H1 (cell line): ENCODE data around the gene TBCE. TPM values are rescaled to one million over a fixed set of nuclear protein-coding genes. Genes with fewer than 3 reads are reported as not detected.

Experiments used
- CTCF ChIA-PET: fragments of 300-600 bp; sonication (Branson Sonifier 250); formaldehyde crosslinking; loops from one replicate; lab custom pipeline; 2021; ENCODE audit not compliant: partially characterized antibody; lab: Charles Lee
- POLR2A ChIA-PET: fragments of 300-600 bp; sonication (Branson Sonifier 250); formaldehyde crosslinking; loops from one replicate; lab custom pipeline; 2021; ENCODE audit warnings: inconsistent platforms; ENCODE audit not compliant: partially characterized antibody; lab: Charles Lee
- DNase-seq, 2 experiments: peaks; one replicate each; pipeline versions ENCODE4 v3.0.0 to v3.0.0-alpha.2; 2010 to 2022; ENCODE audit warnings: low spot score in 2 of 2, low read depth in 1 of 2, mixed read lengths in 1 of 2
- FAIRE-seq: peaks from 2 replicates; lab custom pipeline; 2011; peaks lifted over from hg19 to GRCh38; lab: Jason Lieb, UNC
- H2AFZ ChIP-seq: 2 replicates; pipeline ENCODE4 v1.8.1; 2012; ENCODE audit warnings: low read length, inconsistent platforms
- H2AK5ac ChIP-seq: 2 replicates; pipeline ENCODE4 v1.6.1; 2013; ENCODE audit warnings: low read depth, low read length
- H2BK120ac ChIP-seq: replicated peaks from 2 replicates; pipeline ENCODE3; 2013; ENCODE audit warnings: low read depth, low read length, inconsistent platforms
- H2BK12ac ChIP-seq: 2 replicates; pipeline ENCODE4 v1.6.1; 2013; ENCODE audit warnings: low read depth, low read length
- H2BK15ac ChIP-seq: 2 replicates; pipeline ENCODE4 v1.6.1; 2013; ENCODE audit warnings: low read length
- H2BK20ac ChIP-seq: 2 replicates; pipeline ENCODE4 v1.6.1; 2013; ENCODE audit warnings: low read length
- H2BK5ac ChIP-seq: 2 replicates; pipeline ENCODE4 v1.6.1; 2013; ENCODE audit warnings: low read depth, low read length
- H3K14ac ChIP-seq: 2 replicates; pipeline ENCODE4 v1.6.1; 2013; ENCODE audit warnings: inconsistent platforms; ENCODE audit not compliant: insufficient read length
- H3K18ac ChIP-seq: 2 replicates; pipeline ENCODE4 v1.6.1; 2013; ENCODE audit warnings: low read length; ENCODE audit errors: extremely low read depth
- H3K23ac ChIP-seq: 2 replicates; pipeline ENCODE4 v1.6.1; 2013; ENCODE audit warnings: inconsistent platforms; ENCODE audit not compliant: insufficient read length
- H3K23me2 ChIP-seq: 2 replicates; pipeline ENCODE4 v1.6.1; 2013; ENCODE audit warnings: low read depth, low read length
- H3K27ac ChIP-seq: 2 replicates; pipeline ENCODE4 v1.6.1; 2011; ENCODE audit warnings: low read depth, low read length, inconsistent platforms
- H3K27me3 ChIP-seq, 4 experiments: replicated peaks in 1 of 4; 1 replicate in 1 of 4; 2 replicates in 3 of 4; pipeline versions ENCODE4 v1.6.1 to v1.8.1; 2011 to 2013; ENCODE audit warnings: low read length in 3 of 4, mild to moderate bottlenecking in 3 of 4, inconsistent platforms in 2 of 4, mixed read lengths in 2 of 4, moderate library complexity in 1 of 4; ENCODE audit not compliant: control insufficient read depth in 3 of 4, insufficient read depth in 3 of 4; ENCODE audit errors: extremely low read depth in 1 of 4
- H3K36me3 ChIP-seq, 4 experiments: 2 replicates each; pipeline versions ENCODE4 v1.6.1 to v1.8.1; 2011 to 2013; ENCODE audit warnings: mild to moderate bottlenecking in 4 of 4, low read length in 3 of 4, moderate library complexity in 2 of 4, control low read depth in 1 of 4, inconsistent platforms in 1 of 4; ENCODE audit not compliant: insufficient read depth in 4 of 4, control insufficient read depth in 2 of 4
- H3K4ac ChIP-seq: replicated peaks from 2 replicates; pipeline ENCODE3; 2013; ENCODE audit warnings: low read length, low read depth, mixed read lengths, inconsistent platforms; ENCODE audit not compliant: insufficient read length
- H3K4me1 ChIP-seq, 4 experiments: replicated peaks in 1 of 4; 1 replicate in 1 of 4; 2 replicates in 3 of 4; pipeline versions ENCODE4 v1.6.1 to v1.8.1; 2011 to 2013; ENCODE audit warnings: low read length in 3 of 4, inconsistent platforms in 2 of 4, mixed read lengths in 1 of 4; ENCODE audit not compliant: insufficient read depth in 4 of 4, control insufficient read depth in 3 of 4
- H3K4me2 ChIP-seq, 2 experiments: 2 replicates each; pipeline versions ENCODE4 v1.6.1 to v1.8.1; 2011 to 2013; ENCODE audit warnings: low read depth in 2 of 2, low read length in 2 of 2, control low read depth in 1 of 2, inconsistent platforms in 1 of 2, mild to moderate bottlenecking in 1 of 2; ENCODE audit not compliant: insufficient read depth in 1 of 2
- H3K4me3 ChIP-seq, 4 experiments: fragments of 200-600, 300-600 bp in 1 of 4; sonication (generic), shearing (Covaris generic), sonication (Bioruptor Twin) in 1 of 4; 2 replicates each; pipeline versions ENCODE4 v1.5.1 to v1.8.1; 2011 to 2016; ENCODE audit warnings: low read length in 4 of 4, low read depth in 3 of 4, control low read depth in 2 of 4, inconsistent platforms in 2 of 4, mild to moderate bottlenecking in 2 of 4, mixed read lengths in 1 of 4, moderate library complexity in 1 of 4; ENCODE audit not compliant: insufficient read depth in 2 of 4; ENCODE audit errors: extremely low read depth in 1 of 4
- H3K56ac ChIP-seq: replicated peaks from 2 replicates; pipeline ENCODE3; 2013; ENCODE audit warnings: low read depth, mild to moderate bottlenecking, mixed read lengths, low read length, inconsistent platforms; ENCODE audit not compliant: insufficient read length
- H3K79me1 ChIP-seq: 2 replicates; pipeline ENCODE4 v1.6.1; 2013; ENCODE audit warnings: low read depth, low read length, control low read depth
- H3K79me2 ChIP-seq, 2 experiments: 2 replicates each; pipeline versions ENCODE4 v1.6.1 to v1.8.1; 2012 to 2013; ENCODE audit warnings: low read length in 2 of 2, mild to moderate bottlenecking in 2 of 2, inconsistent platforms in 1 of 2; ENCODE audit not compliant: insufficient read depth in 2 of 2, control insufficient read depth in 1 of 2
- H3K9ac ChIP-seq, 4 experiments: replicated peaks in 1 of 4; 1 replicate in 1 of 4; 2 replicates in 3 of 4; pipeline versions ENCODE4 v1.6.1 to v1.8.1; 2011 to 2013; ENCODE audit warnings: low read depth in 3 of 4, low read length in 3 of 4, control low read depth in 2 of 4, mild to moderate bottlenecking in 2 of 4, moderate library complexity in 2 of 4, inconsistent platforms in 1 of 4; ENCODE audit errors: extremely low read depth in 1 of 4
- H3K9me3 ChIP-seq, 2 experiments: 2 replicates each; pipeline versions ENCODE4 v1.6.1 to v1.8.1; 2012 to 2013; ENCODE audit warnings: mild to moderate bottlenecking in 2 of 2, moderate library complexity in 2 of 2, control low read depth in 1 of 2, inconsistent platforms in 1 of 2, low read depth in 1 of 2, low read length in 1 of 2, mixed read lengths in 1 of 2; ENCODE audit not compliant: insufficient read depth in 2 of 2
- H4K20me1 ChIP-seq, 2 experiments: replicated peaks in 1 of 2; 2 replicates each; pipeline versions ENCODE3 to v1.8.1; 2011 to 2013; ENCODE audit warnings: inconsistent platforms in 2 of 2, low read length in 2 of 2, mild to moderate bottlenecking in 1 of 2; ENCODE audit not compliant: insufficient read depth in 2 of 2, control insufficient read depth in 1 of 2
- H4K5ac ChIP-seq: 2 replicates; pipeline ENCODE4 v1.6.1; 2013; ENCODE audit warnings: low read length, low read depth, mixed read lengths, inconsistent platforms; ENCODE audit not compliant: insufficient read length
- H4K8ac ChIP-seq: 2 replicates; pipeline ENCODE4 v1.8.0; 2013; ENCODE audit warnings: mild to moderate bottlenecking, moderate library complexity, low read length, inconsistent platforms; ENCODE audit not compliant: insufficient read depth; ENCODE audit errors: extremely low read depth
- H4K91ac ChIP-seq: replicated peaks from 2 replicates; pipeline ENCODE3; 2013; ENCODE audit warnings: low read length, mixed read lengths, inconsistent platforms; ENCODE audit not compliant: insufficient read length
- ASH2L ChIP-seq: fragments of 200-600, 300-600 bp; sonication (generic); IDR thresholded peaks from one replicate; pipeline ENCODE4 v1.7.1; 2017; ENCODE audit warnings: low read length
- BCL11A ChIP-seq, 2 experiments: IDR thresholded peaks; one replicate each; pipeline ENCODE4 v1.6.1; 2011; ENCODE audit warnings: low read depth in 2 of 2, low read length in 2 of 2, mild to moderate bottlenecking in 2 of 2
- CEBPB ChIP-seq: IDR thresholded peaks from 2 replicates; pipeline ENCODE4 v1.6.1; 2012; ENCODE audit warnings: low read depth, low read length
- NANOG ChIP-seq: IDR thresholded peaks from 2 replicates; pipeline ENCODE4 v1.6.1; 2011; ENCODE audit warnings: low read length, low read depth, mild to moderate bottlenecking, inconsistent platforms; ENCODE audit not compliant: insufficient read depth, poor library complexity, severe bottlenecking
- POLR2A ChIP-seq, 2 experiments: IDR thresholded peaks; 1 replicate in 1 of 2; 2 replicates in 1 of 2; pipeline ENCODE4 v1.6.1; 2011; ENCODE audit warnings: low read depth in 2 of 2, low read length in 2 of 2, mild to moderate bottlenecking in 2 of 2; ENCODE audit errors: control extremely low read depth in 1 of 2
- RAD21 ChIP-seq, 2 experiments: IDR thresholded peaks in 1 of 2; conservative IDR thresholded peaks in 1 of 2; 2 replicates each; pipeline ENCODE4 v1.6.1; 2011; ENCODE audit warnings: low read depth in 2 of 2, low read length in 2 of 2, improper control_type of control experiment in 1 of 2, inconsistent platforms in 1 of 2, mild to moderate bottlenecking in 1 of 2, moderate library complexity in 1 of 2
- SP1 ChIP-seq: IDR thresholded peaks from 2 replicates; pipeline ENCODE4 v1.6.1; 2011; ENCODE audit warnings: low read depth, low read length
- SRF ChIP-seq: IDR thresholded peaks from 2 replicates; pipeline ENCODE4 v1.6.1; 2011; ENCODE audit warnings: mild to moderate bottlenecking, low read depth, low read length, moderate library complexity
- TAF7 ChIP-seq: optimal IDR thresholded peaks from 2 replicates; pipeline ENCODE3; 2011; ENCODE audit warnings: low read depth, mild to moderate bottlenecking, inconsistent platforms, low read length, moderate library complexity, borderline replicate concordance
- TBP ChIP-seq: IDR thresholded peaks from 2 replicates; pipeline ENCODE4 v1.6.1; 2011; ENCODE audit warnings: low read depth, low read length, improper control_type of control experiment
- TCF12 ChIP-seq: IDR thresholded peaks from 2 replicates; pipeline ENCODE4 v1.6.1; 2011; ENCODE audit warnings: low read depth, mild to moderate bottlenecking, low read length
- WGBS, 2 experiments: shearing (Covaris generic) in 1 of 2; methylation state at CpG; one replicate each; pipeline versions ENCODE4 v1.1.6 to v1.1.7; 2013 to 2015; ENCODE audit warnings: low lambda C conversion rate in 2 of 2, mixed read lengths in 2 of 2, inconsistent platforms in 1 of 2, low coverage in 1 of 2, missing lambda C conversion rate in 1 of 2; ENCODE audit not compliant: insufficient replicate concordance in 2 of 2, insufficient coverage in 1 of 2, insufficient read length in 1 of 2; ENCODE audit errors: extremely low coverage in 1 of 2, missing lambda C conversion rate in 1 of 2; 5-methylcytosine and 5-hydroxymethylcytosine counted together
- polyA plus RNA-seq, 7 experiments: library from polyadenylated mRNA; depleted of rRNA in 3 of 7; stranded (reverse) in 5 of 7; unstranded in 2 of 7; fragments of >200 nt in 5 of 7; fragments of 200-250 nt in 2 of 7; gene quantifications; 1 replicate in 5 of 7; 2 replicates in 1 of 7; 4 replicates in 1 of 7; pipeline versions ENCODE4 v1.2.1 to v1.2.3, GENCODE V29; 2011 to 2013; ENCODE audit warnings: missing spikeins in 2 of 7, mixed read lengths in 2 of 7
- total RNA-seq: library from RNA; stranded (reverse); fragmentation: NEBNext Ultra II Directional; extraction: Animal tissue kit (Norgen Biotek cat#: 25700); gene quantifications from 2 replicates; pipeline ENCODE4 v1.2.1, GENCODE V29; 2021

TBCE gene
- total and polyA plus RNA-seq, 2 of the 8 experiments (the other 6 are each of a cell fraction or from before 2014, with no cell fraction given), result 22.7 to 42.9 TPM

DNA sequence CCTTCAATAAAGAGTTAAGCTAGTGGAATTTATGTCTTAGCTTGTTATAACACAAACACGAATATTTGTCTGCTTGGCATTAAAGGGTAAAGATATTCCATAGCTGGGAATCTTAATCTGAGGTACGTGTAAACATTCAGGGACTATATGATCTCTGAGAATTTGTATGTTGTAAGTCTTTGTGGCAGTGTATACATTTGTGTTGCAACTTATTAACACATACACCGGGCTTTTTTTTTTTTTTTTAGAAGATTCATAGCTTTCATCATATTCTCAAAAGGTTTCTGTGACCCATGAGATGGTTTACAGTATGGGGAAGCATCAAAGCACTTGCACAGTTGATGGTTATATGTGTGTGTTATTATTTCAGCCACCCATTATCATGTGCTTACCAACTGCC is 35.8 kb upstream of the TBCE start:
- FAIRE-seq (no peak), DNase-seq (no peak)
- Histone ChIP-seq H3K27ac (no peak overlapping the region), H3K9me3 (no peaks in the 10 kb centered on the region), H3K27me3 (no peaks in the 10 kb centered on the region), H3K36me3 (peaks cover 0 to 12% (median 2%) of the 10 kb centered on the region in 4 experiments; a peak in 2 of 8 replicates), H4K91ac (no peak overlapping the region), H3K4me3 (peak overlapping the region in 1 of 4 experiments; percentile 82; a peak in 2 of 8 replicates), H2AFZ (no peak overlapping the region), H3K9ac (no peak overlapping the region), H3K23me2 (peaks cover 5% of the 10 kb centered on the region), H2BK120ac (no peak overlapping the region), H3K79me1 (no peaks in the 10 kb centered on the region), H2BK5ac (no peak overlapping the region), H4K20me1 (peaks cover 0 to 3% of the 10 kb centered on the region in 2 experiments), H3K4me2 (peak overlapping the region; percentile 26 to 52; a peak in 2 of 4 replicates), H3K23ac (no peak overlapping the region), H2BK15ac (no peak overlapping the region), H4K8ac (no peak overlapping the region), H2BK12ac (no peak overlapping the region), H4K5ac (no peak overlapping the region), H3K79me2 (peaks cover 5 to 78% of the 10 kb centered on the region in 2 experiments; a peak in 3 of 4 replicates), H2AK5ac (no peak overlapping the region), H3K14ac (no peak overlapping the region), H3K4me1 (peaks cover 0 to 3% (median 1%) of the 10 kb centered on the region in 4 experiments; a peak in 3 of 7 replicates), H2BK20ac (no peak overlapping the region), H3K18ac (no peak overlapping the region), H3K4ac (no peak overlapping the region), H3K56ac (no peak overlapping the region)
- CTCF ChIA-PET, result interaction anchor here (0.6 to 5.1 kb wide), 6 partner anchors 19 to 530 kb away, joined by 3 to 34 read pairs (median 3); no protein-coding TSS in a partner anchor
- POLR2A ChIA-PET, result interaction anchor here (0.6 to 6.8 kb wide), 4 partner anchors 10 to 92 kb away, joined by 3 to 39 read pairs (median 4); no protein-coding TSS in a partner anchor
- WGBS, 2 experiments, result 87% methylated on average over 3 of the region's 3 CpGs; no CpG with 5 or more reads in 1 of the 2 experiments
- TF ChIP-seq RAD21 (IDR thresholded peaks at IDR 0.05 in 1 of 2, conservative IDR thresholded peaks at IDR 0.05 in 1 of 2; ENCODE audit: low read depth in 2 of 2, low read length in 2 of 2) (no peak), CEBPB (no peak), TBP (no peak), SRF (no peak), TAF7 (no peak), POLR2A (IDR thresholded peaks at IDR 0.05; ENCODE audit: control extremely low read depth in 1 of 2, low read depth in 2 of 2, low read length in 2 of 2) (no peak), NANOG (no peak), BCL11A (IDR thresholded peaks at IDR 0.05; ENCODE audit: low read depth in 2 of 2, low read length in 2 of 2) (no peak), ASH2L (no peak), TCF12 (no peak), SP1 (no peak)
